Osteoblast (primary cell): ENCODE data around the gene SRRM2. TPM values are rescaled to one million over a fixed set of nuclear protein-coding genes. Genes with fewer than 3 reads are reported as not detected.

Experiments
- DNase-seq: peaks from one replicate; pipeline ENCODE4 v3.0.0; 2011; ENCODE audit warnings: low spot score, mixed read lengths; ENCODE audit not compliant: insufficient read length; ENCODE audit errors: missing footprints
- H2AFZ ChIP-seq: 2 replicates; pipeline ENCODE4 v1.6.0; 2011; ENCODE audit warnings: mild to moderate bottlenecking, low read length
- H3K27ac ChIP-seq: 2 replicates; pipeline ENCODE4 v1.5.1; 2011; ENCODE audit warnings: mild to moderate bottlenecking, low read depth, low read length, moderate library complexity
- H3K27me3 ChIP-seq: 2 replicates; pipeline ENCODE4 v1.6.0; 2012; ENCODE audit warnings: mild to moderate bottlenecking, control low read depth, inconsistent platforms, low read length, moderate library complexity; ENCODE audit not compliant: insufficient read depth
- H3K36me3 ChIP-seq: 2 replicates; pipeline ENCODE4 v1.5.1; 2011; ENCODE audit warnings: mild to moderate bottlenecking, low read length, control low read depth, moderate library complexity; ENCODE audit not compliant: insufficient read depth
- H3K4me1 ChIP-seq: 2 replicates; pipeline ENCODE4 v1.5.1; 2011; ENCODE audit warnings: mild to moderate bottlenecking, low read length, control low read depth, moderate library complexity; ENCODE audit not compliant: insufficient read depth
- H3K4me2 ChIP-seq: 2 replicates; pipeline ENCODE4 v1.6.0; 2011; ENCODE audit warnings: mild to moderate bottlenecking, low read length; ENCODE audit not compliant: insufficient read depth
- H3K4me3 ChIP-seq: fragments of 200-600 bp; sonication (generic); 3 replicates; pipeline ENCODE4 v1.5.1; 2012; ENCODE audit warnings: mild to moderate bottlenecking, low read length, inconsistent platforms; ENCODE audit not compliant: insufficient read depth
- H3K79me2 ChIP-seq: 2 replicates; pipeline ENCODE4 v1.6.0; 2012; ENCODE audit warnings: mild to moderate bottlenecking, low read length, control low read depth, inconsistent platforms; ENCODE audit not compliant: insufficient read depth
- H3K9me3 ChIP-seq: 2 replicates; pipeline ENCODE4 v1.5.1; 2011; ENCODE audit warnings: low read depth, low read length, control low read depth
- H4K20me1 ChIP-seq: 2 replicates; pipeline ENCODE4 v1.6.0; 2012; ENCODE audit warnings: mild to moderate bottlenecking, low read length, control low read depth; ENCODE audit not compliant: insufficient read depth
- CTCF ChIP-seq: IDR thresholded peaks from 2 replicates; pipeline ENCODE4 v1.5.1; 2011; ENCODE audit warnings: mild to moderate bottlenecking, low read depth, low read length, moderate library complexity; ENCODE audit errors: extremely low read depth
- total RNA-seq: library from RNA; depleted of rRNA; stranded (reverse); fragments of >200 nt; gene quantifications from 2 replicates; pipeline ENCODE4 v1.2.3, GENCODE V29; 2012

The SRRM2 gene
- total RNA-seq, 1 donor, result 56.8 TPM

GRCh38 chr16:2712546-2712945 lies 39.9 kb upstream of the SRRM2 start:
- Histone ChIP-seq H3K27me3 (no peaks in the 10 kb centered on the region), H3K4me2 (no peak overlapping the region), H3K9me3 (no peaks in the 10 kb centered on the region), H3K4me3 (no peak overlapping the region), H4K20me1 (peaks cover 12% of the 10 kb centered on the region), H3K27ac (no peak overlapping the region), H3K4me1 (no peaks in the 10 kb centered on the region), H3K79me2 (no peaks in the 10 kb centered on the region), H3K36me3 (peaks cover 15% of the 10 kb centered on the region), H2AFZ (no peak overlapping the region)
- DNase-seq, result peak; percentile 74
- no peak for TF ChIP-seq CTCF

- H3K4me3 ChIP-seq, result no peak overlapping the region
- no peak overlapping the region for H3K27ac ChIP-seq
- no peaks in the 10 kb centered on the region for H3K9me3 ChIP-seq
- H4K20me1 ChIP-seq, result peaks cover 12% of the 10 kb centered on the region
- H2AFZ ChIP-seq, result no peak overlapping the region
- H3K27me3 ChIP-seq, result no peaks in the 10 kb centered on the region
- no peaks in the 10 kb centered on the region for H3K79me2 ChIP-seq
- no peak for TF ChIP-seq CTCF
- H3K36me3 ChIP-seq, result peaks cover 6% of the 10 kb centered on the region
- H3K4me1 ChIP-seq, result no peaks in the 10 kb centered on the region
- no peak overlapping the region for H3K4me2 ChIP-seq
- DNase-seq, result peak; percentile 71
Observed at GRCh38 chr16:2713523-2713922, 38.9 kb upstream of the SRRM2 start.

- Histone ChIP-seq H2AFZ (no peak overlapping the region), H3K4me2 (no peak overlapping the region), H3K36me3 (peaks cover 1% of the 10 kb centered on the region), H3K27me3 (no peaks in the 10 kb centered on the region), H3K79me2 (no peaks in the 10 kb centered on the region), H3K9me3 (no peaks in the 10 kb centered on the region), H4K20me1 (peaks cover 12% of the 10 kb centered on the region), H3K4me1 (no peaks in the 10 kb centered on the region), H3K4me3 (no peak overlapping the region), H3K27ac (no peak overlapping the region)
- TF ChIP-seq CTCF, result no peak
- peak; percentile 76 for DNase-seq
Observed at GRCh38 chr16:2713985-2714774, 38.3 kb upstream of the SRRM2 start.

GRCh38 chr16:2715064-2715463 lies 37.4 kb upstream of the SRRM2 start:
- Histone ChIP-seq H3K79me2 (no peaks in the 10 kb centered on the region), H2AFZ (no peak overlapping the region), H3K36me3 (no peaks in the 10 kb centered on the region), H3K9me3 (no peaks in the 10 kb centered on the region), H3K4me1 (no peaks in the 10 kb centered on the region), H3K27me3 (no peaks in the 10 kb centered on the region), H3K27ac (no peak overlapping the region), H4K20me1 (peaks cover 12% of the 10 kb centered on the region), H3K4me2 (no peak overlapping the region), H3K4me3 (no peak overlapping the region)
- no peak for TF ChIP-seq CTCF
- peak; percentile 73 for DNase-seq
